Right lobe of liver (tissue), 4 donors: ENCODE measurements around the gene PRKCZ.

ENCODE experiments used
- CTCF ChIP-seq, 4 donors: fragments of 200-600 bp in 3 of 4; fragments of 450-650 bp in 1 of 4; IDR thresholded peaks; one replicate each; pipeline versions ENCODE4 v1.5.1 to v1.8.0; 2016 to 2022; ENCODE audit warnings: antibody characterized with exemption in 4 of 4, mild to moderate bottlenecking in 2 of 4
- POLR2A ChIP-seq: fragments of 450-650 bp; IDR thresholded peaks from one replicate; pipeline ENCODE4 v1.6.1; 2017; ENCODE audit warnings: antibody characterized with exemption, mild to moderate bottlenecking
- donor health status: DM: no; HTN: no; CAD: no.
- donor health status: DM: no; HTN: no; CAD: no.
- donor health status: DM: no; HTN: yes; CAD: no.

- TF ChIP-seq CTCF (IDR thresholded peaks at IDR 0.05) (no peak), POLR2A (no peak)
Observed at GRCh38 chr1:2202008-2202575, 151.9 kb downstream of the PRKCZ start.
